OCI-LY3 (cell line): ENCODE data around the gene NKAIN2.

Source experiments
- H2AFZ ChIP-seq: fragments of 200-600, 300-600 bp; shearing (Covaris generic); 2 replicates; pipeline ENCODE4 v1.6.0; 2014; ENCODE audit warnings: antibody characterized with exemption, low read depth, low read length
- H3K27ac ChIP-seq: fragments of 200-600, 300-600 bp; sonication (generic); 2 replicates; pipeline ENCODE4 v1.5.1; 2014; ENCODE audit warnings: mild to moderate bottlenecking, low read length, moderate library complexity, mixed read lengths
- H3K27me3 ChIP-seq: fragments of 200-600, 300-600 bp; sonication (generic); 2 replicates; pipeline ENCODE4 v1.6.1; 2014; ENCODE audit warnings: low read depth, low read length, mixed read lengths
- H3K36me3 ChIP-seq: fragments of 200-600, 300-600 bp; sonication (generic); replicated peaks from 2 replicates; pipeline ENCODE3; 2014; ENCODE audit warnings: low read depth, low read length, mixed read lengths
- H3K4me1 ChIP-seq: fragments of 300-600, 200-600 bp; sonication (generic); 2 replicates; pipeline ENCODE4 v1.6.1; 2014; ENCODE audit warnings: low read length, mixed read lengths
- H3K4me2 ChIP-seq: fragments of 200-600, 300-600 bp; sonication (generic); 2 replicates; pipeline ENCODE4 v1.6.1; 2014; ENCODE audit warnings: low read length, mixed read lengths
- H3K4me3 ChIP-seq: fragments of 300-600, 200-600 bp; sonication (generic); 2 replicates; pipeline ENCODE4 v1.5.1; 2014; ENCODE audit warnings: antibody characterized with exemption, mild to moderate bottlenecking, low read length, moderate library complexity
- H3K79me2 ChIP-seq: fragments of 300-600, 200-600 bp; shearing (Covaris generic); 2 replicates; pipeline ENCODE4 v1.6.1; 2014; ENCODE audit warnings: mild to moderate bottlenecking, low read length, mixed read lengths
- H3K9ac ChIP-seq: fragments of 300-600, 200-600 bp; shearing (Covaris generic); 2 replicates; pipeline ENCODE4 v1.6.0; 2014; ENCODE audit warnings: mild to moderate bottlenecking, low read length, moderate library complexity
- H3K9me3 ChIP-seq: fragments of 200-600, 300-600 bp; shearing (Covaris generic); 2 replicates; pipeline ENCODE4 v1.6.1; 2014; ENCODE audit warnings: low read length, mixed read lengths; ENCODE audit not compliant: insufficient read depth
- H4K20me1 ChIP-seq: fragments of 200-600, 300-600 bp; sonication (generic); 2 replicates; pipeline ENCODE4 v1.6.1; 2016; ENCODE audit warnings: low read length, mixed read lengths; ENCODE audit not compliant: insufficient read depth
- EZH2phosphoT487 ChIP-seq: fragments of 200-600 bp; shearing (Covaris generic); IDR thresholded peaks from 2 replicates; pipeline ENCODE4 v1.6.1; 2018; ENCODE audit warnings: antibody characterized with exemption, mixed run types, low read depth
- TF ChIP-seq, protein P1 (sequence below): fragments of 200-600, 300-600 bp; sonication (generic); IDR thresholded peaks from 2 replicates; pipeline ENCODE4 v1.5.1; 2014; ENCODE audit warnings: antibody characterized with exemption, low read length, low read depth

NKAIN2 gene

DNA sequence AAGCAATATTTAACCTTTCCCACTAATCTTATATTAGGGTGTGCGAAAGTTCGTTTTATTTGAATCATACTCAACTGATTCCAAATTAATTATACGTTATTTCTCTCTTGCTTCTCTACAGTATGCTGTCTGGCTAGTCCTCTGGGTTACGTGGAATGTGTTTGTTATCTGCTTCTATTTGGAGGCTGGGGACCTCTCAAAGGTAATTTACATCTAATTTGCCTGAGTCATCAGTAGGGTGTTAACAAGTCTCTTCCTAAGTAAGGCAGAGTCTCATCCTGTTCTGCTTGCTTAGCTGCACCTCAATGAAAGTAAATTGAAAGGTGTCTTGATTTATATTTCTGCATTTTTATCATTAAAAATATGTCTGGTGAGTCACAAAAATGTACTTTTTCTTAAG lies 551.5 kb downstream of the NKAIN2 start:
- no peaks in the 10 kb centered on the region for H3K27me3 ChIP-seq
- H3K4me2 ChIP-seq: no peak overlapping the region
- H3K79me2 ChIP-seq: no peaks in the 10 kb centered on the region
- H3K9me3 ChIP-seq: no peaks in the 10 kb centered on the region
- H4K20me1 ChIP-seq: no peaks in the 10 kb centered on the region
- no peak overlapping the region for H3K4me3 ChIP-seq
- no peak for TF ChIP-seq EZH2phosphoT487
- TF ChIP-seq, protein P1, sequence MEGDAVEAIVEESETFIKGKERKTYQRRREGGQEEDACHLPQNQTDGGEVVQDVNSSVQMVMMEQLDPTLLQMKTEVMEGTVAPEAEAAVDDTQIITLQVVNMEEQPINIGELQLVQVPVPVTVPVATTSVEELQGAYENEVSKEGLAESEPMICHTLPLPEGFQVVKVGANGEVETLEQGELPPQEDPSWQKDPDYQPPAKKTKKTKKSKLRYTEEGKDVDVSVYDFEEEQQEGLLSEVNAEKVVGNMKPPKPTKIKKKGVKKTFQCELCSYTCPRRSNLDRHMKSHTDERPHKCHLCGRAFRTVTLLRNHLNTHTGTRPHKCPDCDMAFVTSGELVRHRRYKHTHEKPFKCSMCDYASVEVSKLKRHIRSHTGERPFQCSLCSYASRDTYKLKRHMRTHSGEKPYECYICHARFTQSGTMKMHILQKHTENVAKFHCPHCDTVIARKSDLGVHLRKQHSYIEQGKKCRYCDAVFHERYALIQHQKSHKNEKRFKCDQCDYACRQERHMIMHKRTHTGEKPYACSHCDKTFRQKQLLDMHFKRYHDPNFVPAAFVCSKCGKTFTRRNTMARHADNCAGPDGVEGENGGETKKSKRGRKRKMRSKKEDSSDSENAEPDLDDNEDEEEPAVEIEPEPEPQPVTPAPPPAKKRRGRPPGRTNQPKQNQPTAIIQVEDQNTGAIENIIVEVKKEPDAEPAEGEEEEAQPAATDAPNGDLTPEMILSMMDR: no peak
- no peak overlapping the region for H2AFZ ChIP-seq
- no peaks in the 10 kb centered on the region for H3K4me1 ChIP-seq
- no peaks in the 10 kb centered on the region for H3K36me3 ChIP-seq
- H3K9ac ChIP-seq: no peak overlapping the region
- H3K27ac ChIP-seq: no peak overlapping the region

DNA sequence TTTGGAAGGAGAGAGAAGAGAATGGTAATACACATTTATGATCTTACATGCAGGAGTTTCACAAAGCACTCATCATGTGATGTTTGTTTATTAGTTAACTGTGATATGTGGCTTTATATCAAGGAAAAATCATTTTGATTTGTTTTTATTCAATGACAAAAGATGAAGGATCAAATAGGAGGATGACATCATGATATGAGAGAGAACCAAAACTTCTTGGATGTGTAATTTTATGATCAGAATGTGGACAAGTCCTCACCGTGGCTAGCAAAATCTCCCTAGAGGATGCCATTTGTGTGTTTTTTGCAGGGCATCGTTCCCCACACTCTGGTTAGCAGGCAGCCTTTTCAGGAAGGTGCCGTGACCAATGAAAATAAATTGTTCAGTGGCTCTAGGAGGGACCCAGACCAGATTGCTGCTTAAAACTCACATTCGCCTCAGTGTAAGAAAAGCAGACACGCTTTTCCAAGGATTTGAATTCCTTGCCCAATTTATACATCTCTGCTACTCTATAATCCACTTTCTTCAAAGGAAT lies 552.7 kb downstream of the NKAIN2 start:
- TF ChIP-seq EZH2phosphoT487: no peak
- TF ChIP-seq, protein P1: no peak
- no peaks in the 10 kb centered on the region for H3K4me1 ChIP-seq
- H2AFZ ChIP-seq: no peak overlapping the region
- no peak overlapping the region for H3K9ac ChIP-seq
- no peaks in the 10 kb centered on the region for H4K20me1 ChIP-seq
- H3K27ac ChIP-seq: no peak overlapping the region
- no peaks in the 10 kb centered on the region for H3K27me3 ChIP-seq
- no peak overlapping the region for H3K4me2 ChIP-seq
- no peaks in the 10 kb centered on the region for H3K36me3 ChIP-seq
- no peak overlapping the region for H3K4me3 ChIP-seq
- no peaks in the 10 kb centered on the region for H3K79me2 ChIP-seq
- no peaks in the 10 kb centered on the region for H3K9me3 ChIP-seq

DNA sequence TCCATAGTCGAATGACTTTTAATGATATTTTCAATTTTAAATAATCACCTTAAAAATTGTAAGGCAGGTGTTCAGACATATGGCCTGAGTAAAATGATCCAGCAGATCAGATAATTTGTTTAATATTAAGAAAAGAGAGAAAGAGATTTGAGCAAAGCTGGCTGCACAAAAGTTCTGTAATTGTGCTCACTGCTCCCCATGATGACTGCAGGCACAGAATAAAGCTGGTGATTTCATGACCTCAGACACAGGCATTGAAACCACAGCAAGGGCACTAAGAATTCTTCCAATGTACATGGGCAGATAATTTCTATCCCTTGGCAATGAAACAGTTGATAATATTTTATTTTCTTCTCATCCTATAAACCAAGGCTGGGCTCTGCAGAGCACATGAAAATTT lies 553.1 kb downstream of the NKAIN2 start:
- Histone ChIP-seq H3K9ac (no peak overlapping the region), H3K27me3 (no peaks in the 10 kb centered on the region), H4K20me1 (no peaks in the 10 kb centered on the region), H3K27ac (no peak overlapping the region), H3K9me3 (no peaks in the 10 kb centered on the region), H2AFZ (no peak overlapping the region), H3K36me3 (no peaks in the 10 kb centered on the region), H3K4me2 (no peak overlapping the region), H3K4me3 (no peak overlapping the region), H3K4me1 (no peaks in the 10 kb centered on the region), H3K79me2 (no peaks in the 10 kb centered on the region)
- TF ChIP-seq EZH2phosphoT487: no peak
- TF ChIP-seq, protein P1: no peak

DNA sequence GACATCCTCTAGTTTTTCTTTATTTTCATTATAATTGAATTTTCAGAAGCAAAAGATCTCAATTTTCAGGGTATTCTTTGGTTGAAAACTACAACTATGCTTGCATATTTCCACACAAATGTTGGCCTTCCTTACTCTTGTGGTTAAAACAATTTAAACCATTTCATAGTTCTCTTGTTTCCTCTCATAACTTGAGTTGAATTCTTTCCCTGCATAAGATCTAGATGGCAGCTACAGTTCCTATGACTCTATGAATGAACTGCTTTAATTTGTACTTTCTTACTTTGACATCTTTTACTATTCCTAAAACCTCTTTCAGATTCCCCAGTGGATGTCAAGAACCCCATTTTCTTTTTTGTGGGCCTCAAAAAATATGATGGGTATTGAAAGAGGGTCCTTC lies 564.5 kb downstream of the NKAIN2 start:
- Histone ChIP-seq H3K27ac (no peak overlapping the region), H3K36me3 (no peaks in the 10 kb centered on the region), H3K4me3 (no peak overlapping the region), H3K9ac (no peak overlapping the region), H3K4me2 (no peak overlapping the region), H3K79me2 (no peaks in the 10 kb centered on the region), H3K9me3 (no peaks in the 10 kb centered on the region), H4K20me1 (no peaks in the 10 kb centered on the region), H2AFZ (no peak overlapping the region), H3K4me1 (no peaks in the 10 kb centered on the region), H3K27me3 (no peaks in the 10 kb centered on the region)
- no peak for TF ChIP-seq EZH2phosphoT487
- TF ChIP-seq, protein P1: no peak
